ENCODE data around the gene MED16. TPM values are rescaled to one million over a fixed set of nuclear protein-coding genes. Genes with fewer than 3 reads are reported as not detected.

Gene MED16
- total RNA-seq, 1 experiment from 2014 or later: 83.1 TPM

DNA sequence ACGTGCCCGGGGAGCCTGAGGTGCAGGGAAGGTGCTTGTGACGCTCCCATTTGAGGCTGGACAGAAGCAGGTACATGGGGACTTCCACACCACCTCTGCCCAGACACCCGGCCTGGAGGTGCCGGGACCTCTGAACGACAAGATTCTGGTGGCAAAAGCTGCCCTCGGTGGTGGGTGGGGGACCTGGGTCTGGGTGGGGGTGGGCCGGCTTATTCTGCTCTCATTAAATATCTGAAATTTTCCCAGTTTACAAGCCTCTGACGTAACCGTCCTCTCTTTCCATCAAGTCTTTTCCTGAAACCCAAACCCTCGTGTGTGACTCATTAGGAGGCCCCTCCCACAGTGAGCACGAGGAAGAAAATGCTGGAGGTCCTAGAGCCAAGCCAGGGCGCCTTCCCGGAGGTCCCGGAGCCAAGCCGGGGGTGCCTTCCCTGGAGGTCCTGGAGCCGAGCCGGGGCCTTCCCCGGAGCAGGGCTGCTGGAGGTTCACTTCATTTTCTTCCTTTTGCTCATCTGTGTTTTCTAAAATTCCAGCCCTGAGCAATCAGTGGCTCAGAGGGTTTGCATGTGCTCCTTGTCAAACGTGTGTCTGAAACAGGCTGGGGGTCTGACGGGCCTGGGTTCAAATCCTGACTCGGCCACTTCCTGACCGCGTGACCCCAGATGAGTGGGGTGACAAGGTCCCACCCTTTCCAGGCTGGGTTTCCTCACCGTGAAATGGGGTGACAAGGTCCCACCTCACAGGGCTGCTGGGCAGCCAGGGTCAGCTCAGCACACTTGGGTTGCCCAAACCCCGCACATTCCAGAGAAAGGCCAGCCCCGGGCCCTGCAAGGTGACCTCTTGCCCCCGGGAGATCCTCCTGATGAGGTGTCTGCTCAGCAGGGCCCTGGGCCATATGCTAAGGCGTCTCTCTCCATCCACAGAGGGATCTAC lies 23.5 kb downstream of the MED16 start:
- H3K4me3 Mint-ChIP-seq: no peak overlapping the region

More for the DNA sequence above, 23.5 kb downstream of the MED16 start:
- H2BK12ac ChIP-seq (ENCODE audit: insufficient read length, low read depth, low read length): no peak overlapping the region
- no peaks in the 10 kb centered on the region for H3K9me3 ChIP-seq (ENCODE audit: control insufficient read depth, low read depth, low read length)
- no peak overlapping the region for H3K9ac ChIP-seq (ENCODE audit: extremely low read depth, insufficient read length, low read length)
- no peak overlapping the region for H3T11ph ChIP-seq (ENCODE audit: low read length)
- no CpG with 5 or more reads among the region's 29 CpGs for WGBS (ENCODE audit: extremely low coverage, insufficient read length, low lambda C conversion rate)
- Mint-ChIP-seq H3K9me3 (peaks cover 6 to 7% of the 10 kb centered on the region in 2 experiments), H3K27me3 (ENCODE audit: low read depth) (no peaks in the 10 kb centered on the region; the same call in 1 of the 2 replicates), H3K4me1 (peaks cover 8 to 22% of the 10 kb centered on the region in 2 experiments), H3K27ac (peak overlapping the region in 1 of 3 experiments; percentile 17; a peak in 1 of 7 replicates), H3K36me3 (ENCODE audit: insufficient read depth in 1 of 3, low read depth in 3 of 3) (peaks cover 20 to 47% (median 38%) of the 10 kb centered on the region in 3 experiments)
- no peaks in the 10 kb centered on the region for H3K23me2 ChIP-seq (ENCODE audit: insufficient read length, low read depth, low read length, poor library complexity, severe bottlenecking)
- H2BK120ac ChIP-seq (ENCODE audit: low read depth, low read length, poor library complexity, severe bottlenecking): no peak overlapping the region
- DNase-seq: no peak
- H2BK20ac ChIP-seq (ENCODE audit: low read depth, low read length, poor library complexity, severe bottlenecking): no peak overlapping the region
- H3K14ac ChIP-seq (ENCODE audit: insufficient read depth, low read length): no peak overlapping the region
- no peak overlapping the region for H3K56ac ChIP-seq (ENCODE audit: insufficient read length, low read depth, low read length)
- H3K4me2 ChIP-seq (ENCODE audit: insufficient read depth, insufficient read length, low read length): no peak overlapping the region
- H3K27me3 ChIP-seq (ENCODE audit: insufficient read depth, low read length): no peaks in the 10 kb centered on the region
- H4K5ac ChIP-seq (ENCODE audit: insufficient read length, low read depth, low read length): no peak overlapping the region
- no peaks in the 10 kb centered on the region for H4K20me1 ChIP-seq (ENCODE audit: control insufficient read depth, insufficient read depth, insufficient read length)
- H3K79me1 ChIP-seq (ENCODE audit: insufficient read depth, low read depth, low read length, poor library complexity, severe bottlenecking): no peaks in the 10 kb centered on the region
- no peaks in the 10 kb centered on the region for H3K4me1 ChIP-seq (ENCODE audit: insufficient read depth, low read length)
- H2BK5ac ChIP-seq (ENCODE audit: insufficient read length, low read length): no peak overlapping the region
- H2AK5ac ChIP-seq (ENCODE audit: insufficient read length, low read length): no peak overlapping the region
- H3K18ac ChIP-seq (ENCODE audit: insufficient read length, low read depth, low read length): no peak overlapping the region
- no peak overlapping the region for H3K23ac ChIP-seq (ENCODE audit: insufficient read length, low read depth, low read length)
- TF ChIP-seq, protein P1, sequence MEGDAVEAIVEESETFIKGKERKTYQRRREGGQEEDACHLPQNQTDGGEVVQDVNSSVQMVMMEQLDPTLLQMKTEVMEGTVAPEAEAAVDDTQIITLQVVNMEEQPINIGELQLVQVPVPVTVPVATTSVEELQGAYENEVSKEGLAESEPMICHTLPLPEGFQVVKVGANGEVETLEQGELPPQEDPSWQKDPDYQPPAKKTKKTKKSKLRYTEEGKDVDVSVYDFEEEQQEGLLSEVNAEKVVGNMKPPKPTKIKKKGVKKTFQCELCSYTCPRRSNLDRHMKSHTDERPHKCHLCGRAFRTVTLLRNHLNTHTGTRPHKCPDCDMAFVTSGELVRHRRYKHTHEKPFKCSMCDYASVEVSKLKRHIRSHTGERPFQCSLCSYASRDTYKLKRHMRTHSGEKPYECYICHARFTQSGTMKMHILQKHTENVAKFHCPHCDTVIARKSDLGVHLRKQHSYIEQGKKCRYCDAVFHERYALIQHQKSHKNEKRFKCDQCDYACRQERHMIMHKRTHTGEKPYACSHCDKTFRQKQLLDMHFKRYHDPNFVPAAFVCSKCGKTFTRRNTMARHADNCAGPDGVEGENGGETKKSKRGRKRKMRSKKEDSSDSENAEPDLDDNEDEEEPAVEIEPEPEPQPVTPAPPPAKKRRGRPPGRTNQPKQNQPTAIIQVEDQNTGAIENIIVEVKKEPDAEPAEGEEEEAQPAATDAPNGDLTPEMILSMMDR (conservative IDR thresholded peaks at IDR 0.05): no peak
- no peaks in the 10 kb centered on the region for H3K79me2 ChIP-seq (ENCODE audit: insufficient read depth, low read length)
- H2AFZ ChIP-seq (ENCODE audit: low read length): no peak overlapping the region
- no peak overlapping the region for H3K27ac ChIP-seq (ENCODE audit: insufficient read length, low read depth, low read length)
- no peak overlapping the region for H3K4ac ChIP-seq (ENCODE audit: low read depth, low read length)
- no peak overlapping the region for H4K91ac ChIP-seq (ENCODE audit: insufficient read length, low read depth, low read length)
- H2BK15ac ChIP-seq (ENCODE audit: low read depth, low read length): no peak overlapping the region
- no peak overlapping the region for H4K8ac ChIP-seq (replicated peaks; ENCODE audit: insufficient read length, low read depth, low read length)

Data from H9 (cell line).